CD4-positive, alpha-beta T cell treated with Interleukin-6 at 100 ng/mL for 8 hours (primary cell): ENCODE measurements around the gene RIBC1.
A peak's percentile ranks its signal among the peaks of the same experiment; 100 is the strongest.
"Not testable (repeated sequence)": the region's sequence is repeated elsewhere in the genome, so short reads cannot be mapped to it uniquely, and the experiment has no call there.

Source experiments
- DNase-seq: peaks from one replicate; pipeline ENCODE4 v3.0.0-alpha.2; 2020; ENCODE audit warnings: mixed read lengths, low spot score

The RIBC1 gene

GRCh38 chrX:53422861-53423306, at the start of gene RIBC1:
RIBC1 (plus strand) TSS chrX:53422873; CDS start chrX:53426277, 3,404 bp downstream.
- no peak for DNase-seq

- DNase-seq, result no peak
Measured at GRCh38 chrX:53373307-53373706, 49.4 kb upstream of the RIBC1 start.

GRCh38 chrX:53374222-53374820, 48.4 kb upstream of the RIBC1 start:
- DNase-seq, result no peak

- no peak for DNase-seq
Measured at GRCh38 chrX:53374923-53375322, 47.8 kb upstream of the RIBC1 start.

- no peak for DNase-seq
Measured at GRCh38 chrX:53376888-53377287, 45.8 kb upstream of the RIBC1 start.

- DNase-seq, result no peak
Measured at GRCh38 chrX:53377464-53377863, 45.2 kb upstream of the RIBC1 start.

GRCh38 chrX:53379008-53379710, 43.5 kb upstream of the RIBC1 start:
- DNase-seq, result no peak

- DNase-seq, result no peak
Measured at GRCh38 chrX:53379747-53380146, 42.9 kb upstream of the RIBC1 start.

- DNase-seq, result no peak
Measured at GRCh38 chrX:53383376-53384076, 39.1 kb upstream of the RIBC1 start.

- DNase-seq, result no peak
Measured at GRCh38 chrX:53395605-53396298, 26.9 kb upstream of the RIBC1 start.

GRCh38 chrX:53398216-53398615, 24.5 kb upstream of the RIBC1 start:
- no peak for DNase-seq

- DNase-seq, result no peak
Measured at GRCh38 chrX:53403535-53403934, 19.1 kb upstream of the RIBC1 start.

- DNase-seq, result no peak
Measured at GRCh38 chrX:53412446-53412845, 10.2 kb upstream of the RIBC1 start.

- DNase-seq, result not testable (repeated sequence)
Measured at GRCh38 chrX:53420351-53420750, 2.3 kb upstream of the RIBC1 start.

- no peak for DNase-seq
Measured at GRCh38 chrX:53421125-53421524, 1.5 kb upstream of the RIBC1 start.

- no peak for DNase-seq
Measured at GRCh38 chrX:53421772-53422085, 944 bp upstream of the RIBC1 start.

- DNase-seq, result peak; percentile 99
Measured at GRCh38 chrX:53422086-53422860, 400 bp upstream of the RIBC1 start, which contains the start of gene SMC1A. SMC1A (minus strand) TSS chrX:53422654; CDS start chrX:53422600, 54 bp downstream.

GRCh38 chrX:53429755-53430154, 7.1 kb downstream of the RIBC1 start:
- no peak for DNase-seq

- no peak for DNase-seq
Measured at GRCh38 chrX:53430231-53430630, 7.6 kb downstream of the RIBC1 start.

- DNase-seq, result peak; percentile 85
Measured at GRCh38 chrX:53433651-53434639, 11.3 kb downstream of the RIBC1 start, which contains the start of gene HSD17B10. HSD17B10 (minus strand) TSS chrX:53434370; CDS start chrX:53434345, 25 bp downstream.
